Activated CD4-positive, alpha-beta T cell treated with anti-CD3 and anti-CD28 coated beads, Interleukin-2, Interleukin-4, amounts not matched to agents 100 ng/mL and 50 ng/mL, durations not matched to agents 16 hours and 8 hours (primary cell): ENCODE results near the gene GPX4.

Experiments
- DNase-seq: peaks from one replicate; pipeline ENCODE4 v3.0.0-alpha.2; 2020; ENCODE audit warnings: low spot score

The GPX4 gene

DNA sequence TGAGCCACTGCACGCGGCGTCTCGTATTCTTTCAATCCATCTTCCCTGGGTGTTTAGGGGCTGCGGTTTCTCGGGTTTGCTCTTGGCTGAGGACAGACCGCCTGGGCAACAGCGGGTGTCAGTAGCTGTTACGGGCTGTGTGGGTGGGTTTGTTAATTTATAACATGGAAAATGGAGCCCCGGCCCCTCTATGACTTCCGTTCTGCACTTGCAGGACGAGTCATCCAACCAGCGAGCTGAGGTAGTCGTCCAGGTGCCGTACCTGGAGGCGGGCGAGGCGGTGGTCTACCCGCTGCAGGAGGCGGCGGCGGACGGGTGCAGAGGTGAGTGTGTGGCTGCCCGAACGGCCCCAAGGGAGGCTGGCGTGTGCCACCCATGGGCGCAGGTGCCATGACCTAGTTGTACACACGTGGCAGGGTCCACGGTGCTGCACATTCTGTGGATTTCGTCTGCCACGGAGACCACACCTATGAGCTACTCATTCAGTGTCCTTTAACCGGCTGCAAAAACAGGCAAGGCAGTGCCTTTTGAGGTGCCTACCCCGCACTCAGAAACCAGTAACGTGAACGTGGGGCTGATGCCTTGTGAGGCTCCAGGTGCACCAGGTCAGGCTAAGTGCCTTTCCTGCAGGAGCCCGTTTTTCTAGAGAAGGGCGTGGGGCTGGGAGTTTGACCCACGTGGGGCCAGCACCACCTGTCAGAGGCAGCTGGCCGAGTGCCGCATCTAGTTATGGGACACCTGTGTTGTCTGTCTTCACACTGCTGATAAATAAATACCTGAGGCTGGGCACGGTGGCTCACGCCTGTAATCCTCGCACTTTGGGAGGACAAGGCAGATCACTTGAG, 19.5 kb upstream of the GPX4 start:
- no peak for DNase-seq

- DNase-seq: no peak
Observed at GRCh38 chr19:1085053-1085658, 18.6 kb upstream of the GPX4 start.

GRCh38 chr19:1085676-1086442, 17.9 kb upstream of the GPX4 start:
- no peak for DNase-seq

GRCh38 chr19:1086613-1087012, 17.2 kb upstream of the GPX4 start:
- no peak for DNase-seq

DNA sequence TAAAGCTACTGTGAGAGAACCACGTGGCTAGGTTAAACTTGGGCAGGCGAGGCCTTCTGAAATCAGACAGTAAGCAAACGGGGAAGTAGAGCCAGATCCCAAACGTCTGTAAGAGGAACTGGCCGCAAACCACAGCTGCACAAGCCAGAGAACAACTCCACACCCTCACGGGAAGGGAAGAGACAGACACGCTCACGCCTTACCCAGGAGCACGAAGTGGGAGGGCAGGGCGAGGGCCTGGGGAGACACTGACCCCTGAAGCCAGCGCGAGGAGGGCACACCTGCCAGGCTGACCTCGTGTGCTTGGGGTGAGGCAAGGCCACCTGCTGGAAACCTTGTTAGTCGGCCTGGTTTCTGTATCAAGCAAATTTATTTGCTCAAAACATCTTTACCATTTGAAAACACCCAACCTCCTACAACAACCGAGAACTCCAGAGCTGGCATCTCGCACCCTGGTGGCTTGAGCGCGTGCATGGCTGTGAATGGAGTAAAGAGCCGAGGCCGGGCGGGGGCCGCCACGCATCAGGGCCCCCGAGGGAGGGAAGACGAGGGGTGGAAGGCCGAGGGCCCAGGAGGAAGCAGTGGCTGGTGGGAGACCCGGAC, 15.9 kb upstream of the GPX4 start:
- no peak for DNase-seq

- DNase-seq: no peak
Observed at GRCh38 chr19:1088416-1089010, 15.3 kb upstream of the GPX4 start.

GRCh38 chr19:1089126-1089771, 14.5 kb upstream of the GPX4 start:
- DNase-seq: no peak

- DNase-seq: no peak
Observed at GRCh38 chr19:1089891-1090290, 13.9 kb upstream of the GPX4 start.

DNA sequence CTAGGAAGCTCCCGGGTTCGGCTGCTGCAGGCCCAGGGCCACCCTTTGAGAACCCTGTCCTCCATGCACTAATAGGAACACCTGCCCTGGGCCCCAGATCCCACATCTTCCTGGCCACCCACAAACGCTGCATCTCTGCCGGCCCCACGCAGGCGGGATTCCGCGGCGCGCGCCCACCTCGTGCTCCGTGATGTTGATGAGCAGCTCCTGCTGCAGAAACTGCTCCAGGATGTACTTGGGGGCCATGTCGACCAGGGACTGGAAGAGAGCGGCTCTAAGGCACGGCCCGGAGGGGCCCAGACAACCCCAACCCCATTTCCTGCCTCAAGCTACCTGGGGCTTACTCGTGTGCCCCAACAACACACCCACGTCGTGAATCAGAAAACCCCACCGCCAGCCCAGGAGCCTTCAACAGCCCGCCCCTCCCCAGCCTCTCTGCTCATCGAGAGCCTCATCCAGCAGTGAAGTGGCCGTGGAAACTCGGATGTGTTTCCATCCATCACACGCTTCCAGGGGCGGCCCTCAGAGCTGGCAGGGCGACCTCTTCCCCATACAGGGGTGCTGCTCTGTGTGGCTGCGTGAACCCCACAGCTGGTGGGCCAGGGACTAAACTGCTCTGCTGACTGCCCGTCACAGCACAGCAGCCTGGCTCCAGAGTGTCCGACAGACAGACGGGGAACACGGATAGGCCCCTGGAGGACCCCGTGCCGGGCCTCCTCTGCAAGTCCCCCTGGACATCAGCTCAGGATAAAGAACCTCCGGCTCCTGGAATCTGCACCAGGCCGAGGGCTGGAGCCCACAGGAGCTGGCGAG, 12.9 kb upstream of the GPX4 start:
- DNase-seq: no peak

- no peak for DNase-seq
Observed at GRCh38 chr19:1091544-1092175, 12.1 kb upstream of the GPX4 start.

DNA sequence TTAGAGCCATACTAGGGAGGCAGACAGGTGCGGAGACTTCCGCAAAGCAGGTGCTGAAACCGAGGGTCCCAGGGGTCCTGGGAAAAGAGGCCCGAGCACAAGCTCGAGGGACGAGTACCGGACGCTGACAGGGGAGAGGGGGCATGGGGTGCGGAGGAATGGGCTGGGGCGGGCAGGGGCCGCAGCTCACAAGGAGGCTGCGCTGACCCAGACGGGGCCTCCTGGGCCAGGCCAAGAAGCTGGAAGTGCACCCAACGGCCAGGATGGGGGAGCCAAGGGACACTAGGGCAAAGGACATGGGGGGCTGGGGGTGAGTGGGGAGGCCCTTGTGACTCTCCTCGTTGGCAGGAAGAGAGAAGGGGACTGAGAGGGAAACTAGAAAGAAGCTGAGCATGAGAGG, 10.5 kb upstream of the GPX4 start:
- no peak for DNase-seq

DNA sequence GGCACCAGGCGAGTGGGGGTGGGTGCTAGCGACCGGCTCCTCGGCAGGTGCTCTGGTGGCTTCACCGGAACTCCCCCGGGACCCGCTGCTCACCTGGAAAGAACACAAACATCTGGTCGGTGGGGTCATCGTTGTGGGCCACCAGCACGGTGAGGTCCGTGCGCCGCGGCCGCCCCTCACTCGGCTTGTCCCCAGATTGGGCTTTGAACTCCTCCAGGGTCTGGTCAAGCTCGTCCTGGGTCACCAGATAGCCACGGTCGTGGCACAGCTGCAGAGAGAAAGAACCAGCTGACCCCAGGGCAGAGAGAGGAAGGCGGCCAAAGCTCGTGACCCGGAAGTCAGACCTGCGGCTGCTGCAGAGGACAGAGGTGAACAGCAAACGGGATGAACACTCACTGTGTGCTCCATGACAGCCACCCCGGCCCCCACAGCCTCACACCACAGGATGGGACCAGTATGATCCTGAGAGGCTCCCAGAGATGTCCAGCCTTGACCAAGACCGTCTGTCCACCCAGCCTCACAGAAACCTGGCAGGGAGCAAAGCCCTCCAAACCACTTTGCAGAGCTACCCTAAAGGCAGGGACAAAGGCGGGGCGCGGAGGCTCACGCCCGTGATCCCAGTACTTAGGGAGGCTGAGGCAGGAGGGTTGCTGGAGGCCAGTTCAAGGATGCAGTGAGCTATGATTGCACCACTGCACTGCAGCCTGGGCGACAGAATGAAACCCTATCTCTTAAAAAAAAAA, 9.8 kb upstream of the GPX4 start:
- DNase-seq: no peak

DNA sequence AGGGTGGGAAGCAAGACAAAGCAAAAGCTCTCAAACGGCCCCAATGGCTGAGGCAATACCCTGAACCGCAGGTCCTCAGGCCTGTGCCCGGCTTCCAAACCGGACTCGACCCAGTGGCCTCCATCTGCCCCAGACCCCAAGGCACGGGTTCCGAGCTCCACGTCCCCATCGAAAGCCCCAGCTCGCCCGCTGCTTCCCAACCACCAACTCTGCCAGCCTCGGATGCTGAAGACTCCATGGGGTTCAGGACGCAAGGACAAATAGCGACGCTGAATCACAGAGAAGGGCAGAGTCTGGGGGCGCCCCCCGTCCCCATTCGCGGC, 9.2 kb upstream of the GPX4 start:
- no peak for DNase-seq

DNA sequence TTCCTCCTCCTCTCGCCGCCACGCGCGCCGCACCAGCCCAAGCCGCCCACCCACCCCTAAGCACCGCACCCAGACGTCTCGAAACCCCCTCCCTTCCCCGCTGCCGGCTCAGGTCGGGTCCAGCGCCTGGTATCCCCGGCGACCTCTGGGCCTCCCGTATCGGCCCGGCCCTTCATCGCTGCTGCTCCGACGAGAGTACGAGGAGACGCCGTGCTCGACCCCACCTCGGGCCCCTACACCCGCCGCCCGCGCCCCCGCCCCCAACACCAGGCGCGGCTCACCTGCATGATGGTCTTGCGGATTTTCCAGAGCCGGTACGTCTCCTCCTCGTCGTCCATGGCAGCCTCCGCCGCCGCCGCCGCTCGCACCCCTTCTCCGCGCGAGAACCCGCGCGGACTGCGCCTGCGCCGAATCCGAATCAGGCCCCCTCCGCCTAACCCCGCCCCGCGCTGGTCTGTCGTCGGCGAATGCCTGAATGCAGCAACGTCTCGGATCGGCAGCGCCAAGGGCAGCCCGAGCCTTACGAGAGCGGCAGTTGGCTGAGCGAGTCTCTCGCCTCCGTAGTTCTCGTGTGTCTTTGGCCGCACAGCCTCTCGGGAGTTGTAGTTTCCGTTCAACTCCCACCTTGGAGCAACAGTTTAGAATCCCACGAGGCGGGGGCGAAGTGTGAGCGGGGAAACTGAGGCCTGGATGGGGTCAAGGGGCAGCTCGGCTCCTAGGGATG, 8.7 kb upstream of the GPX4 start, which contains the start of gene POLR2E:
POLR2E (minus strand) TSS at position 398 of the 724 bp plus-strand sequence; CDS start at position 338, 60 bp downstream.
- peak; percentile 99 for DNase-seq

DNA sequence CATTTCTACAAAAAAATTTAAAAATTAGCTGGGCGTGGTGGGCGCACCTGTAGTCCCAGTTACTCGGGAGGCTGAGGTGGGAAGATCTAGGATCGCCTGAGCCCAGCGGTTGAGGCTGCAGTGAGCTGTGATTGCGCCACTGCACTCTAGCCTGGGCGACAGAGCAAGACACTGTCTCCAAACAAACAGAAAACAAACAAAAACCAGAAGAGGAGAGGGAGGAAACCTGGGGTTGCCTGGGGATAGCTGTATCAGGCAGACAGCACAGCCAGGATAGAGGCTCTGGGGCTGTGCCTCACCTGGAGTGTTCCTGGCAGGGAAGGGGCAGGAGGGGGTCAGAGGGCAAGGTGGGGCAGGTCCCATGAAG, 6.0 kb upstream of the GPX4 start:
- no peak for DNase-seq

DNA sequence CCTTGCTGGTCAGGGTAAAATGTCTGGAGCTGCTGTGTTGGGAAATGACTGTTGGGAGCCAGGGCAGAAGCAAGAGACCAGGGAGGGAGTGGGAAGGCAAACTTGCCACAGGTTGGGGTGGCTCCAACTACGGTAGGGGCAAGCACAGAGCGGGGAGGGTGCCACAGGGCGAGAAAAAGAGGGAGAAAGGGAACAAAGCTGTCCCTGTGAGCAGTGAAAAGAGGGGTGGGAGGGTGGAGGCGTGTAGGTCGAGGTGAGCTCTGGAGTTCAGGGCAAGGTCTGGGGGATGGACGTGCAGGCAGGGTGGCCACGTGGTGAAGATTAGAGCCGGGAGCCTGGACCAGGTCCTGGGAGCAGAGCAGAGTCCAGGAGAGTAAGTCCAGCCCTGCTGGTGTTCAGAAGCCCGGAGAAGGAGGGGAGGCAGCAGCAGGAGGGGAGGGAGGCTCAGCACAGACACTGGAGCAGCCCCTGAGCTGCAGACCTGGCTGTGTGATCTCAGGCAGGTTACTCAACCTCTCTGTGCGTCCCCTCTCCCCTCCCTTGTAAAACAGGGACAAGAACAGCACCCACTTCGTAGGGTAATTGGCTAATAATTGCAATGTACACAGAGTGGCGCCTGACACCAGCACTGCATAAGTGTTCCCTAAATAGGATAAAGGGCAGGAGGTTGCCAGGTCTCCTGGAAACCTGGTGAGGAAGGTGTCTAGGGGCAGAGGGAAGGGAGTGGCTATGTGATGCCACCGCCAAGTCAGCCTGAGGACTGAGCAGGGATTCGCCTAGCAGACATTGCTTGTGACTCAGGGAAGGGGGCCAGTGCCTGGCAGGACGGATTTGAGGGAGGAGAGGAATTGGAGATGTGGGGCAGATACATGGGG, 5.4 kb upstream of the GPX4 start:
- DNase-seq: no peak

DNA sequence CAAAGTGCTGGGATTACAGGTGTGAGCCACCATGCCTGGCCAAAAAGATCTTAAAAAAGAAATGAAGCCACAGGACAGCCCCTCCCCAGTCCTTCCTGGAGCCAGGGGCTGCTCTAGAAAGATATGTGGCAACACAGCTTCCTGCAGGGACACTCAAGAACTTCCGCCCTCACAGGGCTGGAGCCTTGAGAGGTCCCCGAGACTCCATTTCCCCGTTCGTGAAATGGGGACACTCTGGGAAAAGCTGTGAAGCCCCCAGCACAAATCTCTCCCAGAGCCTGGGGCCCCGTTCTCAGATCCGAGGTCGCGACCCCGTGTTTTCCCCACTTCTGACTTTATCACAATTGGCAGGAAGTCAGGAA, 2.5 kb upstream of the GPX4 start:
- no peak for DNase-seq
